ENCODE results near the gene ZNF609.
"Not testable (repeated sequence)": the region's sequence is repeated elsewhere in the genome, so short reads cannot be mapped to it uniquely, and the experiment has no call there.

Gene ZNF609

DNA sequence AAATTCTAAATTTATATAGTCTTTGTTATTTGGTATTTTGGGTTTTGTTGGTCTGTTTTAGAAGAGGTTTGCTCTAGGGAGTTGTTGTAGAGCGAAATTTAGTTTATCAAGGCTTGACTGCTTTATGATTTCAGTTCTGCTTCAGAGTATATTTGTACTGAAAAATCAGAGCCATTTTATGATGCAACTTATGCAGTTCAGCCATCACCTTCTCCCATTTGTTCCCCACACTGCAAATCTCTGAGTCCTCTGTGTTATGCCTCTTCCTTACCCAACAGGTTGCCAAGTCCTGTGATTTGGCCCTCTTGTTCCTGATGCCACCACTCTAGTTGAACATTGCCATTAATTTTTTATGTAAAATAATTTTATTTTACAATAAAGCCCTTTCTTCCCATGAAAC is 140.4 kb downstream of the ZNF609 start:
- H3K27me3 ChIP-seq (replicated peaks in 2 of 5; ENCODE audit: control insufficient read depth in 4 of 5, insufficient read depth in 5 of 5, low read length in 4 of 5), result no peaks in the 10 kb centered on the region
- no peak for DNase-seq
- no peak overlapping the region for H3K27ac ChIP-seq (ENCODE audit: insufficient read depth in 1 of 2, low read depth in 1 of 2, low read length in 2 of 2, poor library complexity in 1 of 2, severe bottlenecking in 2 of 2)
- no peak overlapping the region for H3K4me3 ChIP-seq (ENCODE audit: control insufficient read depth in 1 of 7, extremely low read depth in 1 of 7, insufficient read depth in 4 of 7, low read depth in 2 of 7, low read length in 6 of 7)
- ChIA-PET POLR2A (no interaction called here), CTCF (interaction anchor here (1.3 kb wide), 1 partner anchor 11 kb away, joined by 3 read pairs; no protein-coding TSS in a partner anchor)
- H3K4me1 ChIP-seq (ENCODE audit: control extremely low read depth in 1 of 4, control insufficient read depth in 4 of 4, insufficient read depth in 4 of 4, low read length in 3 of 4), result peaks cover 3 to 47% (median 24%) of the 10 kb centered on the region in 4 experiments
- no CpG with 5 or more reads among the region's 1 CpG for WGBS (ENCODE audit: insufficient coverage)
- H3K36me3 ChIP-seq (ENCODE audit: control insufficient read depth in 4 of 4, insufficient read depth in 4 of 4, low read length in 3 of 4), result peaks cover 0 to 4% (median 0%) of the 10 kb centered on the region in 4 experiments
- no peaks in the 10 kb centered on the region for H3K9me3 ChIP-seq (ENCODE audit: control extremely low read depth in 1 of 5, control insufficient read depth in 4 of 5, insufficient read depth in 2 of 5, low read depth in 1 of 5, low read length in 4 of 5)

DNA sequence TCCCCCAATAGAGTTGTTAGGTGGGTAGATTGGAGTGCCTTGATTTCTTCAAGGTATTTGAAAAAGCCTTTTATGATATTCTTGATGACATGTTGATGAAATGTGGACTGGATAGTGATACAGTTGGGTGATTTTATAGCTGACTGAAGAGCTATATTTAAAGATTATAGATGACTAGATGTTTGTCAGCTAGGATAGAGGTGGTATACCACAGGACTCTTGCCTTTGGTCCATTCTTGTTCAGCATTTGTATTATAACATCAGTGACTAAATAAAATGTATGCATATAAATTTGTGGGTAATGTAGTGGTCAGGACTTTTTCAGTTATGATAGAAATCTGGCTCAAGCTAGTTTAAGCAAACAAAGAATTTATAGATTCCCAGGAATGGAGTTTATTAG is 143.9 kb downstream of the ZNF609 start:
- no peak for DNase-seq
- H3K9me3 ChIP-seq (ENCODE audit: control extremely low read depth in 1 of 5, control insufficient read depth in 4 of 5, insufficient read depth in 2 of 5, low read depth in 1 of 5, low read length in 4 of 5), result no peaks in the 10 kb centered on the region
- CTCF ChIA-PET, result interaction anchor here (0.9 to 1.1 kb wide), 2 partner anchors 8 to 44 kb away, joined by 3 read pairs; no protein-coding TSS in a partner anchor
- H3K4me3 ChIP-seq (ENCODE audit: control insufficient read depth in 1 of 7, extremely low read depth in 1 of 7, insufficient read depth in 4 of 7, low read depth in 2 of 7, low read length in 6 of 7), result no peak overlapping the region
- H3K27ac ChIP-seq (ENCODE audit: insufficient read depth in 1 of 2, low read depth in 1 of 2, low read length in 2 of 2, poor library complexity in 1 of 2, severe bottlenecking in 2 of 2), result no peak overlapping the region
- H3K36me3 ChIP-seq (ENCODE audit: control insufficient read depth in 4 of 4, insufficient read depth in 4 of 4, low read length in 3 of 4), result no peaks in the 10 kb centered on the region
- POLR2A ChIA-PET, result no interaction called here
- H3K4me1 ChIP-seq (ENCODE audit: control extremely low read depth in 1 of 4, control insufficient read depth in 4 of 4, insufficient read depth in 4 of 4, low read length in 3 of 4), result peaks cover 0 to 31% (median 15%) of the 10 kb centered on the region in 4 experiments
- H3K27me3 ChIP-seq (replicated peaks in 2 of 5; ENCODE audit: control insufficient read depth in 4 of 5, insufficient read depth in 5 of 5, low read length in 4 of 5), result no peaks in the 10 kb centered on the region

DNA sequence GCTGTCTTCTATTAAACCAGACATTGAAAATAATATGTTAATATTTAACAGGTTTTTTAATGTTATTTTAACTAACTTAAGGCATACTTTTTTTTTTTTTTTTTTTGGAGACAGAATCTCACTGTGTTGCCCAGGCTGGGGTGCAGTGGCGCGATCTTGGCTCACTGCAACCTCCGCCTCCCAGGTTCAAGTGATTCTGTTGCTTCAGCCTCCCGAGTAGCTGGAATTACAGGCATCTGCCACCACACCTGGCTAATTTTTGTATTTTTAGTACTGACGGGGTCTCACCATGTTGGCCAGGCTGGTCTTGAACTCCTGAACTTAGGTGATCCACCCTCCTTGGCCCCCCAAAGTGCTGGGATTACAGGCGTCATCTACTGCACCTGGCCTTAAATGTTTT is 147.0 kb downstream of the ZNF609 start:
- CTCF ChIA-PET, result interaction anchor here (0.6 to 1.0 kb wide), 2 partner anchors 89 to 1411 kb away, joined by 3 to 4 read pairs; no protein-coding TSS in a partner anchor
- DNase-seq; H3K9me3 ChIP-seq (ENCODE audit: control extremely low read depth in 1 of 5, control insufficient read depth in 4 of 5, insufficient read depth in 2 of 5, low read depth in 1 of 5, low read length in 4 of 5); H3K27me3 ChIP-seq (replicated peaks in 2 of 5; ENCODE audit: control insufficient read depth in 4 of 5, insufficient read depth in 5 of 5, low read length in 4 of 5); H3K4me3 ChIP-seq (ENCODE audit: control insufficient read depth in 1 of 7, extremely low read depth in 1 of 7, insufficient read depth in 4 of 7, low read depth in 2 of 7, low read length in 6 of 7); POLR2A ChIA-PET; H3K27ac ChIP-seq (ENCODE audit: insufficient read depth in 1 of 2, low read depth in 1 of 2, low read length in 2 of 2, poor library complexity in 1 of 2, severe bottlenecking in 2 of 2); H3K36me3 ChIP-seq (ENCODE audit: control insufficient read depth in 4 of 4, insufficient read depth in 4 of 4, low read length in 3 of 4): not testable (repeated sequence)
- WGBS (ENCODE audit: insufficient coverage), result 95% methylated on average over 6 of the region's 6 CpGs
- H3K4me1 ChIP-seq (ENCODE audit: control extremely low read depth in 1 of 4, control insufficient read depth in 4 of 4, insufficient read depth in 4 of 4, low read length in 3 of 4), result peaks cover 4 to 24% (median 15%) of the 10 kb centered on the region in 4 experiments

DNA sequence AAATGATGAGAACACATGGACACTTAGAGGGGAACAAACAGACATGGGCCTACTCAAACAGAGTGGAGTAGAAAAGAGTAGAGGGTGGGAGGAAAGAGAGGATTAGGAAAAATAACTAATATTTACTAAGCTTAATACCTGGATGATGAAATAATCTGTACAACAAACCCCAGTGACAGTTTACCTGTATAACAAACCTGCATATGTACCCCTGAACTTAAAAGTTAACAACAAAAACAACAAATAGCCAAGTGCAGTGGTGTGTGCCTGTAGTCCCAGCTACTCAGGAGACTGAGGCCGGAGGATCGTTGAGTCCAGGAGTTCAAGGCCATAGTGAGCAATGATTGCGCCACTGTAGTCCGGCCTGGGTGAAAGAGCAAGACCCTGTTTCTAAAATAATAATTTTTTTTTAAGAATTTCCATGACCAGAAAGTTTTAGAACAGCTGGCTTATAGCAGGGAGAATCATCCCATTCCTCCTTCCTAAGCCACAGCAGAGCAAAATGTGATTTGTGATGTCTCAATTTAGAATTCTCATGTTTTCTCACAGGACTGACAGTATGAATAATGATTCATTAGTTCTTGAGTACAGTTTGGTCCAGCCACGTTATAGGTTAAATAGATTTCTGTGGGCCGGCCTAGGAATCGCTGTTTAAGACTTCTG is 150.0 kb downstream of the ZNF609 start:
- no peak for DNase-seq
- H3K27me3 ChIP-seq (replicated peaks in 2 of 5; ENCODE audit: control insufficient read depth in 4 of 5, insufficient read depth in 5 of 5, low read length in 4 of 5), result no peaks in the 10 kb centered on the region
- H3K36me3 ChIP-seq (ENCODE audit: control insufficient read depth in 4 of 4, insufficient read depth in 4 of 4, low read length in 3 of 4), result no peaks in the 10 kb centered on the region
- CTCF ChIA-PET, result interaction anchor here (1.8 kb wide), 1 partner anchor 14 kb away, joined by 7 read pairs; no protein-coding TSS in a partner anchor
- H3K27ac ChIP-seq (ENCODE audit: insufficient read depth in 1 of 2, low read depth in 1 of 2, low read length in 2 of 2, poor library complexity in 1 of 2, severe bottlenecking in 2 of 2), result no peak overlapping the region
- H3K4me1 ChIP-seq (ENCODE audit: control extremely low read depth in 1 of 4, control insufficient read depth in 4 of 4, insufficient read depth in 4 of 4, low read length in 3 of 4), result peaks cover 4 to 10% (median 6%) of the 10 kb centered on the region in 4 experiments
- no peak overlapping the region for H3K4me3 ChIP-seq (ENCODE audit: control insufficient read depth in 1 of 7, extremely low read depth in 1 of 7, insufficient read depth in 4 of 7, low read depth in 2 of 7, low read length in 6 of 7)
- POLR2A ChIA-PET, result interaction anchor here (0.6 kb wide), 1 partner anchor 149 kb away, joined by 3 read pairs; no protein-coding TSS in a partner anchor
- 50% methylated on average over 2 of the region's 7 CpGs for WGBS (ENCODE audit: insufficient coverage)
- no peaks in the 10 kb centered on the region for H3K9me3 ChIP-seq (ENCODE audit: control extremely low read depth in 1 of 5, control insufficient read depth in 4 of 5, insufficient read depth in 2 of 5, low read depth in 1 of 5, low read length in 4 of 5)

DNA sequence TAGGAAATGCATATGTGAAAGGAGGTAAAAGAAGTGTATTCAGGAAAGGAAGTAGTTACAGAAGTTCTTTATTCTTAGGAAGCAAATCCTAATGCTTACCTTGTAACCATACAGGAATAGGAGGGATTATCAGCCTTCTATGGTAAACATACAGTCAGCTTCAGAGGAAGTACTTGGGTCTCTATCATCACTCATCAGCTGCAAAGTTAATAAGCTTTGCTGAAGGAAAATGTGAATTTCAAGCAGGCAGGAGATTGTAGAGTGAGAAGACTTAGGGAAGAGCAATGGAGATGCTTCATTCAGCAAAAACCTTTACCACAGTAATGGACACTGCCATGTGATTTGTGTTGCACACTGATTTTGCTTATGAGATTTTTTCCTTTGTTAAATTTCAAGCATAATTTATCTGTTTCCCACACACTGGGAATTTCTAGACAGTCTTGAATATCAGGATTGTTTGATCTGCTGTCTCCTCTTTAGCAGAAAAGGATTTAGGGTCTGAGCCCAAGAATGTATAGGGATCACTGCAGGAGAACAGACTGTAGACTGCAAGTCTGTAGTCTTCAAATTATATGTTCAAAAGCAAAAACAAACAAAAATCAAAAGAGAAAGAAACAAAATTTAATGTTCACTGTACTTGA is 150.8 kb downstream of the ZNF609 start:
- Histone ChIP-seq H3K9me3 (ENCODE audit: control extremely low read depth in 1 of 5, control insufficient read depth in 4 of 5, insufficient read depth in 2 of 5, low read depth in 1 of 5, low read length in 4 of 5) (no peaks in the 10 kb centered on the region), H3K27me3 (replicated peaks in 2 of 5; ENCODE audit: control insufficient read depth in 4 of 5, insufficient read depth in 5 of 5, low read length in 4 of 5) (no peaks in the 10 kb centered on the region), H3K36me3 (ENCODE audit: control insufficient read depth in 4 of 4, insufficient read depth in 4 of 4, low read length in 3 of 4) (no peaks in the 10 kb centered on the region), H3K4me3 (ENCODE audit: control insufficient read depth in 1 of 7, extremely low read depth in 1 of 7, insufficient read depth in 4 of 7, low read depth in 2 of 7, low read length in 6 of 7) (no peak overlapping the region), H3K27ac (ENCODE audit: insufficient read depth in 1 of 2, low read depth in 1 of 2, low read length in 2 of 2, poor library complexity in 1 of 2, severe bottlenecking in 2 of 2) (no peak overlapping the region), H3K4me1 (ENCODE audit: control extremely low read depth in 1 of 4, control insufficient read depth in 4 of 4, insufficient read depth in 4 of 4, low read length in 3 of 4) (peaks cover 4 to 13% (median 8%) of the 10 kb centered on the region in 4 experiments)
- DNase-seq, result no peak
- ChIA-PET POLR2A (no interaction called here), CTCF (interaction anchor here (1.8 kb wide), 1 partner anchor 15 kb away, joined by 7 read pairs; no protein-coding TSS in a partner anchor)

DNA sequence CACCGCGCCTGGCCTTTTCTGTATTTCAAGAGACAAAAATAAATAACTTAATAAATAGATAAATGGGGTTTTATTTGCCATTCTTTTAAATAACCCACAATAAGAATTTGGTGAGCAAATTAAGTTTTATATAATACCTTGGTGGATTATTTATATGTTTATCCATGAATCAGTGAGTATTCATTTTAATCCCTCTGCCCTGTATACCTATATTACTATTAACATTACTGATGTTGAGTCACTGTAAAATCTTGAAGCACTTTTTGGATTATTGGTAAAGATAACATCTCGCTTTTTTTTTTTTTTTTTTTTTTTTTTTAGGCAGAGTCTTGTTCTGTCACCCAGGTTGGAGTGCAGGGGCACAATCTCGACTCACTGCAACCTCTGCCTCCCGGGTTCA is 154.1 kb downstream of the ZNF609 start:
- H3K36me3 ChIP-seq (ENCODE audit: control insufficient read depth in 4 of 4, insufficient read depth in 4 of 4, low read length in 3 of 4), result no peaks in the 10 kb centered on the region
- ChIA-PET CTCF (no interaction called here), POLR2A (interaction anchor here (0.6 kb wide), 1 partner anchor 20 kb away, joined by 5 read pairs; no protein-coding TSS in a partner anchor)
- DNase-seq, result no peak
- no peaks in the 10 kb centered on the region for H3K9me3 ChIP-seq (ENCODE audit: control extremely low read depth in 1 of 5, control insufficient read depth in 4 of 5, insufficient read depth in 2 of 5, low read depth in 1 of 5, low read length in 4 of 5)
- H3K27me3 ChIP-seq (replicated peaks in 2 of 5; ENCODE audit: control insufficient read depth in 4 of 5, insufficient read depth in 5 of 5, low read length in 4 of 5), result no peaks in the 10 kb centered on the region
- no peak overlapping the region for H3K27ac ChIP-seq (ENCODE audit: insufficient read depth in 1 of 2, low read depth in 1 of 2, low read length in 2 of 2, poor library complexity in 1 of 2, severe bottlenecking in 2 of 2)
- peaks cover 4 to 26% (median 20%) of the 10 kb centered on the region in 4 experiments for H3K4me1 ChIP-seq (ENCODE audit: control extremely low read depth in 1 of 4, control insufficient read depth in 4 of 4, insufficient read depth in 4 of 4, low read length in 3 of 4)
- no peak overlapping the region for H3K4me3 ChIP-seq (ENCODE audit: control insufficient read depth in 1 of 7, extremely low read depth in 1 of 7, insufficient read depth in 4 of 7, low read depth in 2 of 7, low read length in 6 of 7)
- 90% methylated on average over 2 of the region's 5 CpGs for WGBS (ENCODE audit: insufficient coverage)

DNA sequence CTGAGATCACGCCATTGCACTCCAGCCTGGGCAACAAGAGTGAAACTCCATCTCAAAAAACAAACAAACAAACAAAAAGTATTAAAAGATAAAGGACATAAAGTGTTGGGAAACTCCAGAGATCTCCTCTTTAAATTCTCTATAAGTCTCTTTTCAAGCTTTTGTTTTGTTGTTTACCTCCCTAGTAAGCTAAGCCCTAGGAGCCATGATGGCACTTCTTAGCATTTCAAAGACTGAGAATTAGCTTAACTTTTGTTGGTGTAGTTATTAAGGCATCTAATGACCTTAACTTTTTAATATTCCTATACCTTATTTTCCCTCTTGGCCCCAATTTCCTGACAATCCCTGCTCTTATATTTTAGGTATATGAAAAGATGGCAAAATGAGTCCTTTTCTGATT is 157.3 kb downstream of the ZNF609 start:
- H3K27ac ChIP-seq (ENCODE audit: insufficient read depth in 1 of 2, low read depth in 1 of 2, low read length in 2 of 2, poor library complexity in 1 of 2, severe bottlenecking in 2 of 2), result no peak overlapping the region
- H3K36me3 ChIP-seq (ENCODE audit: control insufficient read depth in 4 of 4, insufficient read depth in 4 of 4, low read length in 3 of 4), result no peaks in the 10 kb centered on the region
- peaks cover 15 to 48% (median 44%) of the 10 kb centered on the region in 4 experiments for H3K4me1 ChIP-seq (ENCODE audit: control extremely low read depth in 1 of 4, control insufficient read depth in 4 of 4, insufficient read depth in 4 of 4, low read length in 3 of 4)
- no peak for DNase-seq
- no peaks in the 10 kb centered on the region for H3K27me3 ChIP-seq (replicated peaks in 2 of 5; ENCODE audit: control insufficient read depth in 4 of 5, insufficient read depth in 5 of 5, low read length in 4 of 5)
- H3K9me3 ChIP-seq (ENCODE audit: control extremely low read depth in 1 of 5, control insufficient read depth in 4 of 5, insufficient read depth in 2 of 5, low read depth in 1 of 5, low read length in 4 of 5), result no peaks in the 10 kb centered on the region
- POLR2A ChIA-PET, result no interaction called here
- no CpG with 5 or more reads among the region's 1 CpG for WGBS (ENCODE audit: insufficient coverage)
- CTCF ChIA-PET, result interaction anchor here (0.7 to 2.0 kb wide), 3 partner anchors 18 to 192 kb away, joined by 3 to 4 read pairs (median 4); no protein-coding TSS in a partner anchor
- H3K4me3 ChIP-seq (ENCODE audit: control insufficient read depth in 1 of 7, extremely low read depth in 1 of 7, insufficient read depth in 4 of 7, low read depth in 2 of 7, low read length in 6 of 7), result no peak overlapping the region
